GM18951 (cell line): ENCODE results near the gene CDC6.

Experiments
- POLR2A ChIP-seq: IDR thresholded peaks from 4 replicates; pipeline ENCODE4 v1.6.1; 2011; ENCODE audit warnings: mild to moderate bottlenecking; ENCODE audit not compliant: insufficient read length, insufficient read depth; ENCODE audit errors: extremely low read depth
- in situ Hi-C: fragments of 300-500 bp; cut with MboI; formaldehyde crosslinking; loops from one replicate; pipeline ENCODE4 v1.12.0; 2022; ENCODE audit warnings: low sequenced_read_pairs, mixed read lengths, inconsistent platforms; ENCODE audit not compliant: unreplicated experiment

The CDC6 gene

GRCh38 chr17:40340327-40340726, 52.6 kb downstream of the CDC6 start:
- in situ Hi-C loops = no loop called here
- no peak for TF ChIP-seq POLR2A

- no peak for TF ChIP-seq POLR2A
- in situ Hi-C loops = no loop called here
Observed at GRCh38 chr17:40340880-40341807, 53.5 kb downstream of the CDC6 start.

- no peak for TF ChIP-seq POLR2A
- in situ Hi-C loops = no loop called here
Observed at GRCh38 chr17:40341808-40342503, 54.3 kb downstream of the CDC6 start.

DNA sequence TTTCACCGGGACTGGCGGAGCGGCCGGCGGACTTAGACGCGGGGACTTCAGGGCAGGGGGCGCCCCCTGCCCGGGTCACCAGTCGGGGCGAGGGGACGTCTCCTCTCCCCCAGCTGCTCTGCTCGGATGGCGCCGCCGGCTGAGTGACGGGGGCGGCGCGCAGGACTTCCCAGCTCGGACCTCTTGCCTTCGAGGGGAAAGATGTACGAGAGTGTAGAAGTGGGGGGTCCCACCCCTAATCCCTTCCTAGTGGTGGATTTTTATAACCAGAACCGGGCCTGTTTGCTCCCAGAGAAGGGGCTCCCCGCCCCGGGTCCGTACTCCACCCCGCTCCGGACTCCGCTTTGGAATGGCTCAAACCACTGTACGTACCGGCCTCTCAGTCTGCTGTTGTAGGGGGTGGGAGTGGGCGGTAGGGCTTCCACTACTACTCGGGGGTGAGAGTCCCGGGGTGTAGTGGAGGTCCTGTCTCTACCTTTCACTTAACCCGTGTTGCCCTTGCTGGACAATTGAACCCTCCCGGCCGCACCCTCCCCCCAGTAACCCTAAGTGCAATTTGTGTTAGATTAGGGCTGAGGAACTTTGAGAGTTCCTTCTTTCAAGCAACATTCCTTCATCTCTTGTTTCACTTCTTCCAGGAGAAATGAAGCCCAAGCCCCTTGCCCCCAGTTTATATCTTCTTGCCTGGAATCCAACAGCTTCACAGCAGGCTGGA, 55.0 kb downstream of the CDC6 start:
- in situ Hi-C loops = no loop called here
- TF ChIP-seq POLR2A = no peak

DNA sequence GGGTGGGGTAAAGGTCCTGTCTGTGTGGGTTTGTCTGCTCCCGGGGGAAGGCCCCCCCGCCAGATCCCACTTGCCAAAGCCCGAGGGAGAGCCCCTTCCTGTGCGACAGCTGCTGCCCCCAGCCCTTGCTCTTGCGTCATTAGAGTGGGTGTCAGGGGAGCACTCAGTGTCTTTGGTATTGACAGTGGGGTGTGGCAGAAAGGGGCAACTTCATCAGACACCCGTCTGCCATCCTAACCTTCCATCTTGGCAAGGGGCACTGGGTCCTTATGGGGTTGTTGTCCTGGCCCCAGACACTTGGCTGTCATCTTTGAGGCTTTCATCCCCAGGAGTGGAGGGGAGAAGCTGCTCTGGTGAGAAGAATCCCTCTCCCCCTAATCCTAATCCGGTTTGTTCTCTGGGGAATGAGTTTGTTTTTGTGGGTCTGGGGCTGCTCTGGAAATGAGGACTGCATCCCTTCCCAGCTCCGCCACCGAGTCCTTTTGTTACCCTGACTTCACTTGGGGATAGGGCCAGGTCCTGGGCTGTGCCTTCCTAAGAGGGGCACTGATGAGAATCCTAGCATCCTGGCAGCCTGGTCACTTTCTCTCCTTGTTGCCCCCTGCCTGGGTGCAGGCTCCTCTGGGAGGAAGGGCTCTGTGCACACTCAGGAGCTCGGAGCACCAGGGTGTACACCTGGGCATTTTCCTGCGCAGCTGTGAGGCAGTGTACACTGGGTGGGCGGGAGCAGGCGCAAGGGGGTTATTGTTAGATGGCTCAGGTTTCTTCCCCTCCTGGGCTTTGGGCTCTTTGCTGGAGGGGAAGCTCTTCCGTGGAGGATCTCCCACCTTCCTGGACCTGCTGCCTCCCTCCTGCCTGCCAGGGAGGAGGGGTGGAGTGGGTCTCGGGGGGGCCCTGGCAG, 55.8 kb downstream of the CDC6 start:
- in situ Hi-C loops = no loop called here
- TF ChIP-seq POLR2A = no peak

DNA sequence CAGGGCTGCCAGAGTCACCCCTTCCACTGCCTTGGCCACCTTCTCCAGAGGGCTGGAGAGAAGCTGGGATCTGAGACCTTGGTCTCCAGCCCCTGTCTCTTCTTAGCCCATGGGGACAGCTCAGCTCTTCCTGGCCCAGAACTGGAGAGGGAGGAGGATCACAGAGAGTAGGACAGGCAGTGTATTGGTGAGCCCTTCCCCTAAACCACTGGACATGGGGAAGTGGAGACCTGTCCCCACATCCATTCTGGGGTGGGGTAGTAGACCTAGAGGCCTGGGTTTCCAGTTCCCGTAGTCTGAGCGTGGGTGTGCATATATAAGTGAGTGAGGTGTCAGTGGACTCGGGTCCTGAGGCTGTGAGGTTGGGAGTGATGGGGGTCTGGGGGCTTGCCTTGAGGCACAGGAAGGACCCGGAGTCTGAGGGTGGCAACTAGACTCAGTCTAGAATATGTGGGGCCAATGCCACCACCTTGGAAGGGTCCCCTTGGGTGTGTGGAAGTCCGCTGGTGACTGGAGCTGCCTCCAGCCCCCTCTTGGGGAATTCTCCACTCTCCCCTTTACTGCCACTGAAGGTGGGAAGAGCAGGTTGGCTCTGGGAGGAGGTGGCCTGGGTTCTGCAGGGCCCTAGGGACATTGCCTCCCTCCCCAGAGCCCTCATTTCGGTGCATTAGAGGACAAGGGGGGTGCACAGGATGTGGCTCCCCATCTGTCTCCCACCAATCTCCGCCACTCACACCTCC, 56.9 kb downstream of the CDC6 start:
- in situ Hi-C loops = no loop called here
- TF ChIP-seq POLR2A = no peak

DNA sequence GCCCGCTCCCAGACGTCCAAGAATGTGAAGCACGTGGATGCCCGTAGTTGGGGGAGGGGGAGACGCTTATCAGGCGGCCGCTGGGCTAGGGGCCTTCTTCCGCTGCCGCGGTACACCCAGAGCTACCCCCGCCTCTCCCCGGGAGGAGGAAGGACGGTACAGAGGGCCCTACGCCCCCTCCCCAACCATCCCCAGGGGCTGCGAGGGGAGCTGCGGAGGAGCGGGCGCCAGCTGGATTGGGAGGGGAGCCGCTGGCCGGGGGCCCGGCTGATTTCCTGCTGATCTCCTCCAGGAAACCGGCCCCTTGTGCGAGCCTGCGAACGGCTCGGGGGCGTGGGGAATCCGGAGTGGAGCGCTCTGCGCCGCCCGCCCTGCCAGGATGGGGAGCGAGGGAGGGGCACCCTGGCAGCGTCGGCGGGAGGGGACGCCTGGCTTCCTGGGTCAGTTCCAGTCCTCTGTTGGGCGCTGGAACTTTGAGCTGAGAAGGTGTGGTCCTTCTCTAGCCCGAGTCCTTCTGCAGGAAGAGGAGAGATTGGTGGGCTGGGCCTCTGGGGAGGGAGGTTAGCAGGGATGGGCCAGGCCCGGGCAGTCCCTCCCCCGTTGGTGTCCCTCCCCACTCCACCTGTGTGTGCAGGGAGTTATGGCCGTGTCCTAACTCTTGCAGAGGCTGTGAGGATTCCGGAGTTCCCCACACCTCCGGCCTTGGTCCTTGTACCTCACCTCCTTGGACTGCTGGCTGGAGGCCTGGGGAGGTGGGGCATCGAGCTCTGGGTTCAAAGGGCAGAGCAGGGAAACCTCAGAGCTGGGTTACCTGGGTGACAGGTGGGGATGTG, 57.7 kb downstream of the CDC6 start:
- no peak for TF ChIP-seq POLR2A
- in situ Hi-C loops = no loop called here

DNA sequence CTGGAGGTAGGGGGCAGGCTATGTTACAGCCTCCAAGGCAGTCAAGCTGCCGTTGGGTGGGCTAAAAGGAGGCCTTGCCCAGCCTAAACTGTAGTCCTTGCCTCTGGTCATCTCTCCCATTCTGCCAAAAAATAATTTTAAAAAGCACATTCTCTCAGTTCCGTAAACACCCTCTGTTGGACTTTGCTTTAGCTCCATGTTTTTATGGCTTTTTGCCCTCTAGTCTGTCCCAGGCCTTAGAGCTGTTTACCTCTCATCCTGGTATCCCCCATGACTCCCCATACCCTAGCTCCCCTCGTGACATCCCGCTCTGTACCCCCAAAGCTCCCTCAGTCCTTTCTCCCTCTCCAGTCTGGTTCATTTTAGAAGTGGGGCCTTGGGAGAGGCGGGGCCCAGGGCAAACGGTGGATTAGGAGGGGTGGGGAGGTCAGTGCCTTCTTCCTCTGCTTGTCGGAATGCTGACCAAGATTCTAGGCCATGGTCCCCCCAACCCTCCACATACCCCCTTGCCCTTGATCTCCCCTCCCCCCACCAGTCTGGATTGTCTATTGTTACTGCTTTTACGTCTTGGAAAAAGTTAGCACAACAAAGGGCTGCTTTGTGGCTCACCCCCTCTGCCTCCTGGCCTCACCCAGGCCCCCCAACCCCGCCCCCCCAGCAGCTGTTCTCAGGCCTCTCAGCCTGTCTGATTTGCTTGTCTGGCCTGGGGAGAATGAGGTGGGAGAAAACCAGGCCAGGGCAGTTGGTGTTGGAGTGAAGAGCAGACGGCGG, 58.5 kb downstream of the CDC6 start:
- no peak for TF ChIP-seq POLR2A
- in situ Hi-C loops = no loop called here

DNA sequence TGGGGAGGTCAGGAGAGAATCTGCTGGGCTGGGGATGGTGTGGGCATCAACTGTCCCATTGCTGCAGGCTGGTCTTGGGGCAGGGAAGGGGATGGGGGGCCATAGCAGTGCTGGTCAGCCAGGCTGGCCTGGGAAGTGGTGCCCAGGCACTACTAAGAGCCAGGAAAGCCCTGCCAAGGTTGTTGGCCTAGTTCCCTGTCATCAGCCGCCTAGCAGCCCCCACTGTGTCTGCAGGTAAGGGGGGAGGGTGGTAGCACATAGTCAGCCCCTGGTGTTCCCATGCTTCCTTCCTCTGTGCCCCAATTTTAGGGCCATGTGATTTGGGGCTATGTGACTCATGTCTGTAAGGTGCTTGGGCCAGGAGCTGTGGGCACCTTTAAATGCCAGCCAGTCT, 59.1 kb downstream of the CDC6 start:
- no peak for TF ChIP-seq POLR2A
- in situ Hi-C loops = no loop called here

DNA sequence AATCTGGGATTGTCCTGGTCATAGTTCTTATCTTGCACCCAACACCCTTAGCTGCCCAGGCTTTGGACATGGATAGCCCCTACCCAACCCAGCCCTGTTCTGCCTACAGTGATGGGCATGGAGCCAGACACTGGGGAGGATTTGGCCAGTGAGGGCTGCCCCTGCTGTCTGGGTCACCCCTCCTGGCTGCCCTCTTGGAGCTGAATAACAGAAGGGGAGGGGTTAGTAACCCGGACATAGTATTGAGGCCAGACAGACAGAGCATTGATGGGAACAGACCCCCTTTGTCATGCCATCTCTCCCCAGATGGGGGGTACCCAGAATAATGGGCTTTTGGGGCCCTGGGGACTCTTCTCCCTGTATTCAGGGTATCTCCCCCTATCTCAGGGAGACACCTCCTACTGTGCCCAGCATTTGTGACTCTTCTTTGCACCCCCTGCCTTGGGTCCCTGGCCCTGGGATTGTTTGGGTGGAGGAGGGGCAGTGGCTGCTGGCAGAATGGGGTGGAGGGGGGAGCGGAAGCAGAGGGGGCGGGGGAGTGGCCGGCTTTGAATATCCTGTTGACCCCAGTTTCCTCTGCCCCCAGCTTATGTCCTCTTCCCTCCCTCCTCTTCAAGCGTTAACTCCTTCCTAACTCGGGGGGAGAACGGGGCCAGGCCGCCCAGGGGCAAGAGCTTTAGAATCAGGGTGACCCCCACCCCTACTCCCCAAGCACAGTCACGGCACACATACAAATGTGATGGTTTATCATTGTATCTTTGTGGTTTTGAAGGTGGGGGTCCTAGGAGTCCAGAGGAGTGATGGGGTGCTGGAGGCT, 59.8 kb downstream of the CDC6 start:
- in situ Hi-C loops = no loop called here
- no peak for TF ChIP-seq POLR2A

GRCh38 chr17:40348136-40348504, 60.4 kb downstream of the CDC6 start:
- in situ Hi-C loops = no loop called here
- TF ChIP-seq POLR2A = no peak
